ENCODE measurements around the gene STYX. TPM values are rescaled to one million over a fixed set of nuclear protein-coding genes. Genes with fewer than 3 reads are reported as not detected.
"Not testable (repeated sequence)": the region's sequence is repeated elsewhere in the genome, so short reads cannot be mapped to it uniquely, and the experiment has no call there.

Gene STYX
- total and polyA plus RNA-seq, 7 experiments from 2014 or later, result 17.2 to 45.3 (median 29.2) TPM

DNA sequence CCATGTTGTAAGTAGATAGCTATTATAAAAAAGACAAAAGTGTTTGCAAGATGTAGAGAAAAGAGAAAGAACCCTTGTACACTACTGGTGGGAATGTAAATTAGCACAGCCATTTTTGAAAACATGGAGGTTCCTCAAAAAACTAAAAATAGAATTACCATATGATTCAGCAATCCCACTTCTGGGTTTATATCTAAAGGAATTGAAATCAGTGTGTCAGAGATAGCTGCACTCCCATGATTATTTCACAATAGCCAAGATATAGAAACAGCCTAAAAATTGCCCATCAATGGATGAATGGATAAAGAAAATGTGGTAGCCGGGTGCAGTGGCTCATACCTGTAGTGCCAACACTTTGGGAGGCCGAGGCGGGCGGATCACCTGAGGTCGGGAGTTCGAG lies 13.8 kb upstream of the STYX start:
- Mint-ChIP-seq H3K27ac (peak overlapping the region in 3 of 9 donors; percentile 22 to 47 (median 36)), H3K4me3 (no peak overlapping the region), H3K36me3 (peaks cover 0 to 37% (median 30%) of the 10 kb centered on the region in 5 donors), H3K4me1 (peaks cover under 1 to 14% (median 7%) of the 10 kb centered on the region in 7 donors), H3K27me3 (no peaks in the 10 kb centered on the region), H3K9me3 (no peaks in the 10 kb centered on the region)
- intact Hi-C loops (cut with micrococcal nuclease), result no loop called here
- ATAC-seq (peak; percentile 32), DNase-seq (no peak)
- ChIA-PET POLR2A (interaction anchor here (1.2 kb wide), 1 partner anchor 164 kb away, joined by 3 read pairs; no protein-coding TSS in a partner anchor), CTCF (no interaction called here)
- Histone ChIP-seq H3K27me3 (ENCODE audit: control insufficient read depth in 2 of 2, insufficient read depth in 2 of 2, low read length in 2 of 2) (no peaks in the 10 kb centered on the region), H3K27ac (ENCODE audit: low read depth, low read length) (no peak overlapping the region), H3K9me3 (ENCODE audit: control insufficient read depth in 2 of 3, low read length in 3 of 3) (no peaks in the 10 kb centered on the region), H3K4me3 (ENCODE audit: low read length) (no peak overlapping the region), H3K36me3 (ENCODE audit: control insufficient read depth in 2 of 3, insufficient read depth in 3 of 3, low read length in 3 of 3) (peaks cover 11 to 80% (median 29%) of the 10 kb centered on the region in 3 experiments), H3K4me1 (ENCODE audit: control insufficient read depth in 2 of 2, insufficient read depth in 2 of 2, low read length in 2 of 2) (no peaks in the 10 kb centered on the region)

DNA sequence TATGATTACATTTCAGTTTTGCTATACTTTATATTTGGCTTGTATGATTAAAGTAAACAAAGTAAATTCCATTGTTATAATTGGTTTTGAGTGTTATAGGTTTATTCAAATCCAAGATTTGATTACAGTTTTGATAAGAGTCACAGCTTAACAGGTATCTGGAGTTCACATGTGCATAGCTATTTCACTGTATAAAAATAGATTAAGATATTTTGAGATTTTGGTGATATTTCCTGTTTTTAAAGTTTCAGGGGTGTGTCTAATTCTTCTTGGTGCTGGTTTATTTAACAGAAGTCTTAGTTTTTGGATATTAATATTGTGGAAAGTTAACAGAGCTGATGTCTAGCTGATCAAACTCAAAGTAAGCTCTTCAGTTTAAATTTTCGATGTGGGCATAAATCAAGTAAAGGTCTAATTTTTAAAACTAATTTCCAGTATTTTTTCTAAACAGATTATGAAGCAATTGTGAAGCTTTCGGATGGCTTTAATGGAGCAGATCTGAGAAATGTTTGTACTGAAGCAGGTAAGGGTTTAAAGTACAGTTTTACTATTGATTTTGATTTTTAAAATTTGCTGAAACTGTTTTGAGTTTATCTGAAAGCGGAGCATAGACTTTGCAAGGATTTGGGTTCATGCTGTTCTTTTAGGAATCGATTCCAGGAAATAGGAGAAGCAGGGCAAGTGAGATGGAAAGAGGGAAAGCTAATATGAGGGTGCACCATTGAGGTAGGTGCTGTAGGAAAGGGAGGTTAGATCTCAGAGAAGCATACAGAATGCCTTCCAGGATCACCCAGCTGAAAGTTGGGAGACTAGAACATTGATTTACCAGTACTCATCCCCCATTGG lies 6.2 kb upstream of the STYX start:
- no peak for DNase-seq
- Mint-ChIP-seq H3K4me3 (peak overlapping the region in 1 of 10 donors; percentile 4), H3K4me1 (peaks cover 16 to 42% (median 29%) of the 10 kb centered on the region in 7 donors), H3K27ac (peak overlapping the region in 8 of 9 donors; percentile 42 to 91 (median 76)), H3K36me3 (peaks cover 8 to 30% (median 25%) of the 10 kb centered on the region in 5 donors), H3K27me3 (no peaks in the 10 kb centered on the region), H3K9me3 (no peaks in the 10 kb centered on the region)
- CTCF ChIA-PET, result interaction anchor here (0.6 to 1.6 kb wide), 4 partner anchors 11 to 572 kb away, joined by 3 to 4 read pairs (median 3); no protein-coding TSS in a partner anchor
- Histone ChIP-seq H3K9me3 (ENCODE audit: control insufficient read depth in 2 of 3, low read length in 3 of 3) (no peaks in the 10 kb centered on the region), H3K36me3 (ENCODE audit: control insufficient read depth in 2 of 3, insufficient read depth in 3 of 3, low read length in 3 of 3) (peaks cover 17 to 62% (median 26%) of the 10 kb centered on the region in 3 experiments), H3K4me1 (ENCODE audit: control insufficient read depth in 2 of 2, insufficient read depth in 2 of 2, low read length in 2 of 2) (peaks cover 2 to 3% of the 10 kb centered on the region in 2 donors), H3K27ac (ENCODE audit: low read depth, low read length) (peak overlapping the region; percentile 10), H3K4me3 (ENCODE audit: low read length) (no peak overlapping the region), H3K27me3 (ENCODE audit: control insufficient read depth in 2 of 2, insufficient read depth in 2 of 2, low read length in 2 of 2) (no peaks in the 10 kb centered on the region)
- POLR2A ChIA-PET, result interaction anchor here (2.5 to 11.0 kb wide), 2 partner anchors 18 to 28 kb away, joined by 6 to 119 read pairs; partner anchors contain the start of gene ERO1A
- ATAC-seq, result no peak
- intact Hi-C loops (cut with micrococcal nuclease), result loop anchor here in 1 of 2 donors (10.0 kb wide), 1 partner anchor 1629 kb away; the partner anchor contains the start of gene TRIM9

DNA sequence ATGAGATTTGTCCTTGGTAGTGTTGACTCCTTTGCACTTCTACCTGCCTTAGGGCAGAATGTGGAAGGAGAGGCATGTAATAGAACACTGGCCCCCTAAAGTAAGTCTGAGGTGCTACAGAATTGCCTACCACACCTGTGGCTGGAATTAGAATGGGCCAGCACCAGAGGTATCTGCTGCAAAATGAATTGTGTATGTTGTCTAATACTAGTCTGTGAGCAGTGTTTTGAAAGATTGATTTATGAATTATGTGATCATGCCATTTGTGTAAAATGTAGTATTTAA lies 5.7 kb upstream of the STYX start:
- intact Hi-C loops (cut with micrococcal nuclease), result loop anchor here in 1 of 2 donors (10.0 kb wide), 1 partner anchor 1630 kb away; the partner anchor contains the start of gene TRIM9
- Mint-ChIP-seq H3K27ac (peak overlapping the region in 7 of 9 donors; percentile 30 to 91 (median 71)), H3K9me3 (no peaks in the 10 kb centered on the region), H3K27me3 (no peaks in the 10 kb centered on the region), H3K4me3 (no peak overlapping the region), H3K4me1 (peaks cover 15 to 42% (median 29%) of the 10 kb centered on the region in 7 donors), H3K36me3 (peaks cover 8 to 27% (median 22%) of the 10 kb centered on the region in 5 donors)
- Histone ChIP-seq H3K4me3 (ENCODE audit: low read length) (no peak overlapping the region), H3K27ac (ENCODE audit: low read depth, low read length) (peak overlapping the region; percentile 10), H3K27me3 (ENCODE audit: control insufficient read depth in 2 of 2, insufficient read depth in 2 of 2, low read length in 2 of 2) (no peaks in the 10 kb centered on the region), H3K36me3 (ENCODE audit: control insufficient read depth in 2 of 3, insufficient read depth in 3 of 3, low read length in 3 of 3) (peaks cover 17 to 58% (median 25%) of the 10 kb centered on the region in 3 experiments), H3K4me1 (ENCODE audit: control insufficient read depth in 2 of 2, insufficient read depth in 2 of 2, low read length in 2 of 2) (peaks cover 2 to 3% of the 10 kb centered on the region in 2 donors), H3K9me3 (ENCODE audit: control insufficient read depth in 2 of 3, low read length in 3 of 3) (no peaks in the 10 kb centered on the region)
- no peak for ATAC-seq
- no peak for DNase-seq
- ChIA-PET POLR2A (interaction anchor here (0.9 to 11.0 kb wide), 3 partner anchors 17 to 429 kb away, joined by 3 to 119 read pairs (median 6); partner anchors contain the start of genes DDHD1 and ERO1A), CTCF (interaction anchor here (0.6 to 1.3 kb wide), 2 partner anchors 11 to 572 kb away, joined by 3 read pairs; no protein-coding TSS in a partner anchor)

DNA sequence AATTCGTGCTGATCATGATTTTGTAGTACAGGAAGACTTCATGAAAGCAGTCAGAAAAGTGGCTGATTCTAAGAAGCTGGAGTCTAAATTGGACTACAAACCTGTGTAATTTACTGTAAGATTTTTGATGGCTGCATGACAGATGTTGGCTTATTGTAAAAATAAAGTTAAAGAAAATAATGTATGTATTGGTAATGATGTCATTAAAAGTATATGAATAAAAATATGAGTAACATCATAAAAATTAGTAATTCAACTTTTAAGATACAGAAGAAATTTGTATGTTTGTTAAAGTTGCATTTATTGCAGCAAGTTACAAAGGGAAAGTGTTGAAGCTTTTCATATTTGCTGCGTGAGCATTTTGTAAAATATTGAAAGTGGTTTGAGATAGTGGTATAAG lies 2.5 kb upstream of the STYX start:
- H3K27ac ChIP-seq (ENCODE audit: low read depth, low read length); H3K27me3 ChIP-seq (ENCODE audit: control insufficient read depth in 2 of 2, insufficient read depth in 2 of 2, low read length in 2 of 2); H3K9me3 ChIP-seq (ENCODE audit: control insufficient read depth in 2 of 3, low read length in 3 of 3); H3K4me3 Mint-ChIP-seq; H3K4me3 ChIP-seq (ENCODE audit: low read length); DNase-seq; H3K9me3 Mint-ChIP-seq; CTCF ChIA-PET; ATAC-seq; H3K27me3 Mint-ChIP-seq: not testable (repeated sequence)
- H3K27ac Mint-ChIP-seq, result peak overlapping the region in 1 of 9 donors; percentile 28
- Histone ChIP-seq H3K36me3 (ENCODE audit: control insufficient read depth in 2 of 3, insufficient read depth in 3 of 3, low read length in 3 of 3) (peaks cover 5 to 38% (median 18%) of the 10 kb centered on the region in 3 experiments), H3K4me1 (ENCODE audit: control insufficient read depth in 2 of 2, insufficient read depth in 2 of 2, low read length in 2 of 2) (peaks cover 9 to 12% of the 10 kb centered on the region in 2 donors)
- POLR2A ChIA-PET, result interaction anchor here (1.0 to 11.0 kb wide), 3 partner anchors 9 to 32 kb away, joined by 4 to 119 read pairs (median 15); partner anchors contain the start of gene ERO1A
- H3K36me3 Mint-ChIP-seq, result peaks cover under 1 to 19% (median 11%) of the 10 kb centered on the region in 5 donors
- peaks cover 17 to 40% (median 29%) of the 10 kb centered on the region in 7 donors for H3K4me1 Mint-ChIP-seq
- intact Hi-C loops (cut with micrococcal nuclease), result loop anchor here in 1 of 2 donors (10.0 kb wide), 1 partner anchor 1633 kb away; the partner anchor contains the start of gene TRIM9

- not testable (repeated sequence) for H3K4me3 ChIP-seq (ENCODE audit: low read length); H3K9me3 ChIP-seq (ENCODE audit: control insufficient read depth in 2 of 3, low read length in 3 of 3); H3K27me3 Mint-ChIP-seq; H3K27me3 ChIP-seq (ENCODE audit: control insufficient read depth in 2 of 2, insufficient read depth in 2 of 2, low read length in 2 of 2); H3K9me3 Mint-ChIP-seq; DNase-seq; ATAC-seq
- Mint-ChIP-seq H3K27ac (peak overlapping the region in 8 of 9 donors; percentile 40 to 89 (median 82)), H3K36me3 (peaks cover 6 to 24% (median 20%) of the 10 kb centered on the region in 5 donors), H3K4me3 (peak overlapping the region in 9 of 10 donors; percentile 42 to 95 (median 57)), H3K4me1 (peaks cover 12 to 40% (median 31%) of the 10 kb centered on the region in 7 donors)
- CTCF ChIA-PET, result interaction anchor here (1.2 kb wide), 1 partner anchor 13 kb away, joined by 5 read pairs; no protein-coding TSS in a partner anchor
- POLR2A ChIA-PET, result interaction anchor here (0.6 to 11.0 kb wide), 9 partner anchors 10 to 217 kb away, joined by 3 to 119 read pairs (median 5); partner anchors contain the start of genes ERO1A and PSMC6
- peaks cover 0 to 36% (median 18%) of the 10 kb centered on the region in 3 experiments for H3K36me3 ChIP-seq (ENCODE audit: control insufficient read depth in 2 of 3, insufficient read depth in 3 of 3, low read length in 3 of 3)
- peak overlapping the region; percentile 94 for H3K27ac ChIP-seq (ENCODE audit: low read depth, low read length)
- peaks cover 13 to 17% of the 10 kb centered on the region in 2 donors for H3K4me1 ChIP-seq (ENCODE audit: control insufficient read depth in 2 of 2, insufficient read depth in 2 of 2, low read length in 2 of 2)
- intact Hi-C loops (cut with micrococcal nuclease), result loop anchor here in 1 of 2 donors (1.0 to 10.0 kb wide), 2 partner anchors 177 to 1634 kb away; partner anchors contain the start of genes GPR137C, TRIM9 and TXNDC16
These were observed 931 bp upstream of the STYX start for GRCh38 chr14:52729035-52729434.

GRCh38 chr14:52729585-52729924 lies 411 bp upstream of the STYX start:
- Mint-ChIP-seq H3K36me3 (peaks cover 6 to 29% (median 24%) of the 10 kb centered on the region in 5 donors), H3K27me3 (no peaks in the 10 kb centered on the region), H3K4me3 (peak overlapping the region; percentile 87 to 95 (median 94)), H3K9me3 (peaks cover 0 to 1% (median 0%) of the 10 kb centered on the region in 11 donors), H3K4me1 (peaks cover 16 to 40% (median 31%) of the 10 kb centered on the region in 7 donors), H3K27ac (peak overlapping the region; percentile 84 to 97 (median 89))
- CTCF ChIA-PET, result no interaction called here
- DNase-seq, result no peak
- H3K4me3 ChIP-seq (ENCODE audit: low read length), result peak overlapping the region; percentile 88
- peaks cover 0 to 37% (median 17%) of the 10 kb centered on the region in 3 experiments for H3K36me3 ChIP-seq (ENCODE audit: control insufficient read depth in 2 of 3, insufficient read depth in 3 of 3, low read length in 3 of 3)
- POLR2A ChIA-PET, result interaction anchor here (0.6 to 11.0 kb wide), 9 partner anchors 8 to 61 kb away, joined by 3 to 119 read pairs (median 5); partner anchors contain the start of genes ERO1A and PSMC6
- no peaks in the 10 kb centered on the region for H3K9me3 ChIP-seq (ENCODE audit: control insufficient read depth in 2 of 3, low read length in 3 of 3)
- ATAC-seq, result no peak
- peak overlapping the region; percentile 94 for H3K27ac ChIP-seq (ENCODE audit: low read depth, low read length)
- intact Hi-C loops (cut with micrococcal nuclease), result loop anchor here in 1 of 2 donors (1.0 to 10.0 kb wide), 2 partner anchors 177 to 1635 kb away; partner anchors contain the start of genes GPR137C, TRIM9 and TXNDC16
- H3K27me3 ChIP-seq (ENCODE audit: control insufficient read depth in 2 of 2, insufficient read depth in 2 of 2, low read length in 2 of 2), result no peaks in the 10 kb centered on the region
- H3K4me1 ChIP-seq (ENCODE audit: control insufficient read depth in 2 of 2, insufficient read depth in 2 of 2, low read length in 2 of 2), result peaks cover 13 to 18% of the 10 kb centered on the region in 2 donors

Data from naive thymus-derived CD4-positive, alpha-beta T cell (primary cell).